GM12892 (cell line): Measurements from ENCODE around the gene ERC1.

ENCODE experiments used
- POLR2A ChIP-seq: IDR thresholded peaks from 2 replicates; pipeline ENCODE4 v1.6.1; 2011; ENCODE audit warnings: low read depth, low read length, control low read depth
- POLR2AphosphoS5 ChIP-seq: IDR thresholded peaks from 2 replicates; pipeline ENCODE4 v1.6.1; 2011; ENCODE audit warnings: low read depth, low read length, control low read depth
- TAF1 ChIP-seq: IDR thresholded peaks from 2 replicates; pipeline ENCODE4 v1.6.1; 2011; ENCODE audit warnings: low read depth, mild to moderate bottlenecking, control low read depth, low read length, borderline replicate concordance

DNA sequence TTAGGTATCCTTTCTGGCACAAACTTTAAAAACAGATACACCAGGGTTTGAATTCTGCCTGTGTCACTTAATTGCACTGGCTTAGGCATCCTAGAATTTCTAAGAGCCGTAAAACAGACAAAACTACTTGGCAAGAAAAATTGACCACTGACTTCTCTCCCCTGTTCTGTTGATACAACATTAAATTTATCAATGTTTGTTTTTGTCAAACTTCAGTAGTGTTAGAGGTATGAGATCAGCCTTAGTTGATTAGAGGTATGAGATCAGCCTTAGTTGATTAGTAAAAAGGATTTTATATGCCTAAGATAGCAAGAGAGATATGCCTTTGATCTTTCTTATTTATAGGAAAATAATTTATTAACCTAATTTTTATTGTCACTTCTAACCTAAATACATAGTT is 320.1 kb downstream of the ERC1 start:
- TF ChIP-seq POLR2AphosphoS5 (no peak), POLR2A (no peak), TAF1 (no peak)
